MM.1S (cell line): Measurements from ENCODE around the gene ACTN1.

Experiments
- DNase-seq: peaks from one replicate; pipeline ENCODE4 v3.0.0-alpha.2; 2015
- H2AFZ ChIP-seq: fragments of 300-600 bp; sonication (generic); 2 replicates; pipeline ENCODE4 v1.6.0; 2016; ENCODE audit warnings: antibody characterized with exemption, low read length
- H3F3A ChIP-seq: fragments of 300-600 bp; sonication (generic); 2 replicates; pipeline ENCODE4 v1.6.1; 2016; ENCODE audit warnings: mild to moderate bottlenecking, antibody characterized with exemption, low read length, moderate library complexity, mixed read lengths; ENCODE audit not compliant: insufficient read depth
- H3K27ac ChIP-seq: fragments of 300-600 bp; sonication (generic); 2 replicates; pipeline ENCODE4 v1.5.1; 2016; ENCODE audit warnings: mild to moderate bottlenecking, low read length
- H3K27me3 ChIP-seq: fragments of 300-600 bp; sonication (generic); replicated peaks from 2 replicates; pipeline ENCODE4 v1.6.0; 2016; ENCODE audit warnings: low read length; ENCODE audit not compliant: insufficient read depth
- H3K36me3 ChIP-seq: fragments of 300-600 bp; sonication (generic); replicated peaks from 2 replicates; pipeline ENCODE4 v1.6.1; 2016; ENCODE audit warnings: mild to moderate bottlenecking, low read length, mixed read lengths; ENCODE audit not compliant: insufficient read depth
- H3K4me1 ChIP-seq: fragments of 300-600 bp; sonication (generic); 2 replicates; pipeline ENCODE4 v1.6.1; 2016; ENCODE audit warnings: low read length, mixed read lengths
- H3K4me2 ChIP-seq: fragments of 300-600 bp; sonication (generic); 2 replicates; pipeline ENCODE4 v1.6.0; 2016; ENCODE audit warnings: low read depth, low read length
- H3K4me3 ChIP-seq: fragments of 300-600 bp; sonication (generic); 2 replicates; pipeline ENCODE4 v1.5.1; 2016; ENCODE audit warnings: low read length, mixed read lengths
- H3K79me2 ChIP-seq: fragments of 300-600 bp; sonication (generic); 2 replicates; pipeline ENCODE4 v1.6.1; 2016; ENCODE audit warnings: mixed run types, low read length, mixed read lengths
- H3K9ac ChIP-seq: fragments of 300-600 bp; sonication (generic); 2 replicates; pipeline ENCODE4 v1.6.1; 2016; ENCODE audit warnings: low read length, mixed read lengths
- H3K9me2 ChIP-seq: fragments of 300-600 bp; sonication (generic); replicated peaks from 2 replicates; pipeline ENCODE4 v1.6.1; 2016; ENCODE audit warnings: mild to moderate bottlenecking, low read length, mixed read lengths; ENCODE audit not compliant: insufficient read depth
- H3K9me3 ChIP-seq: fragments of 300-600 bp; sonication (generic); replicated peaks from 2 replicates; pipeline ENCODE4 v1.6.1; 2016; ENCODE audit warnings: mild to moderate bottlenecking, low read length, mixed read lengths; ENCODE audit not compliant: insufficient read depth
- H4K20me1 ChIP-seq: fragments of 300-600 bp; sonication (generic); 2 replicates; pipeline ENCODE4 v1.6.1; 2016; ENCODE audit warnings: mild to moderate bottlenecking, low read length, moderate library complexity, mixed read lengths; ENCODE audit not compliant: insufficient read depth
- EZH2 ChIP-seq: fragments of 300-600 bp; sonication (generic); optimal IDR thresholded peaks from 2 replicates; pipeline ENCODE3; 2017; ENCODE audit warnings: low read depth, mild to moderate bottlenecking, antibody characterized with exemption, low read length, mixed read lengths
- EZH2phosphoT487 ChIP-seq: fragments of 300-600 bp; sonication (generic); IDR thresholded peaks from 2 replicates; pipeline ENCODE4 v1.6.1; 2018; ENCODE audit warnings: antibody characterized with exemption, low read length
- TF ChIP-seq, protein P1 (sequence below): fragments of 300-600 bp; sonication (generic); IDR thresholded peaks from 2 replicates; pipeline ENCODE4 v1.5.1; 2016; ENCODE audit warnings: antibody characterized with exemption, low read length, mixed read lengths

Gene ACTN1

DNA sequence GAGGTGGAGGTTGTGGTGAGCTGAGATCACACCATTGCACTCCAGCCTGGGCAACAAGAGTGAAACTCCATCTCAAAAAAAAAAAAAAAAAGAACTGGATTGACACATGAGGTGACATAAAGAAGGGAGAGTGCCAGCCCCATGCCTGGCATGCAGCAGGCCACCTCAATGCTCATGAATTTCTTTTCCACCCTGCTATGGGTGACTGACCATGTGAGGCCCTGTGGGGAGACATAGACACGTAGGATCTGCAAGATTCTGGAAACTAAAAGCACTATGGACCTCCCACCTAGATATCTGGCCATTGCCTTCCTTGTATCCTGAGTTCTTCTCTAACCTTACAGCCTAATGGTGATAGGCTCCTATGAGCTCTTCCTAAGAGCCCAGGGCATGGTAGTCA, 5.6 kb upstream of the ACTN1 start:
- TF ChIP-seq EZH2phosphoT487, result no peak
- no peak for TF ChIP-seq EZH2
- TF ChIP-seq, protein P1, sequence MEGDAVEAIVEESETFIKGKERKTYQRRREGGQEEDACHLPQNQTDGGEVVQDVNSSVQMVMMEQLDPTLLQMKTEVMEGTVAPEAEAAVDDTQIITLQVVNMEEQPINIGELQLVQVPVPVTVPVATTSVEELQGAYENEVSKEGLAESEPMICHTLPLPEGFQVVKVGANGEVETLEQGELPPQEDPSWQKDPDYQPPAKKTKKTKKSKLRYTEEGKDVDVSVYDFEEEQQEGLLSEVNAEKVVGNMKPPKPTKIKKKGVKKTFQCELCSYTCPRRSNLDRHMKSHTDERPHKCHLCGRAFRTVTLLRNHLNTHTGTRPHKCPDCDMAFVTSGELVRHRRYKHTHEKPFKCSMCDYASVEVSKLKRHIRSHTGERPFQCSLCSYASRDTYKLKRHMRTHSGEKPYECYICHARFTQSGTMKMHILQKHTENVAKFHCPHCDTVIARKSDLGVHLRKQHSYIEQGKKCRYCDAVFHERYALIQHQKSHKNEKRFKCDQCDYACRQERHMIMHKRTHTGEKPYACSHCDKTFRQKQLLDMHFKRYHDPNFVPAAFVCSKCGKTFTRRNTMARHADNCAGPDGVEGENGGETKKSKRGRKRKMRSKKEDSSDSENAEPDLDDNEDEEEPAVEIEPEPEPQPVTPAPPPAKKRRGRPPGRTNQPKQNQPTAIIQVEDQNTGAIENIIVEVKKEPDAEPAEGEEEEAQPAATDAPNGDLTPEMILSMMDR, result no peak
- Histone ChIP-seq H3K27ac (no peak overlapping the region), H3K9me3 (no peaks in the 10 kb centered on the region), H3K4me1 (no peaks in the 10 kb centered on the region), H3K27me3 (no peaks in the 10 kb centered on the region), H3K4me3 (no peak overlapping the region), H3K9ac (no peak overlapping the region), H3K79me2 (no peaks in the 10 kb centered on the region), H4K20me1 (no peaks in the 10 kb centered on the region), H3K4me2 (no peak overlapping the region), H3F3A (no peaks in the 10 kb centered on the region), H3K9me2 (no peaks in the 10 kb centered on the region), H3K36me3 (no peaks in the 10 kb centered on the region), H2AFZ (no peak overlapping the region)
- DNase-seq, result no peak

DNA sequence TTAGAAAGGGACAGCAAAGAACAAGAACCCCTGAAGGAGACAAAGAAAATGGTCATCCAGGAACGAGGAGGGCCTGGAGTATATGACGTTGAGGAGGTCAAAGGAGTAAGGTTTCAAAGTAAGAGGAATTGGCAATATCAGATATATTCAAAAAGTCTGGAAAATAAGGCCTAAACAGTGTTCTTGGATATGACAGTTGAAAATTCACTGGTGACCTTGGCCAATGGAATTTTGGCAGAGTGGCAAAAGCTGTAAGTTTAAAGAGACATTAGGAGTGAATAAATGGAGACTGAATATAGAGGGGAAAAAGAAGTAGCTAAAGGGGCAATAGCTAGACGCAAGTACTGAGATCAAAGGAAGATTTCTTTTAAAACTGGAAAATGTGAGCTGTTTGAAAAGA, 4.1 kb upstream of the ACTN1 start:
- no peaks in the 10 kb centered on the region for H3K36me3 ChIP-seq
- no peak overlapping the region for H3K4me3 ChIP-seq
- H3K79me2 ChIP-seq, result no peaks in the 10 kb centered on the region
- no peak overlapping the region for H3K9ac ChIP-seq
- no peaks in the 10 kb centered on the region for H3K9me2 ChIP-seq
- no peaks in the 10 kb centered on the region for H3K4me1 ChIP-seq
- no peaks in the 10 kb centered on the region for H3K9me3 ChIP-seq
- TF ChIP-seq, protein P1, result no peak
- TF ChIP-seq EZH2phosphoT487, result no peak
- TF ChIP-seq EZH2, result no peak
- H3K4me2 ChIP-seq, result no peak overlapping the region
- DNase-seq, result no peak
- no peak overlapping the region for H3K27ac ChIP-seq
- no peaks in the 10 kb centered on the region for H3F3A ChIP-seq
- no peaks in the 10 kb centered on the region for H3K27me3 ChIP-seq
- no peaks in the 10 kb centered on the region for H4K20me1 ChIP-seq
- no peak overlapping the region for H2AFZ ChIP-seq

DNA sequence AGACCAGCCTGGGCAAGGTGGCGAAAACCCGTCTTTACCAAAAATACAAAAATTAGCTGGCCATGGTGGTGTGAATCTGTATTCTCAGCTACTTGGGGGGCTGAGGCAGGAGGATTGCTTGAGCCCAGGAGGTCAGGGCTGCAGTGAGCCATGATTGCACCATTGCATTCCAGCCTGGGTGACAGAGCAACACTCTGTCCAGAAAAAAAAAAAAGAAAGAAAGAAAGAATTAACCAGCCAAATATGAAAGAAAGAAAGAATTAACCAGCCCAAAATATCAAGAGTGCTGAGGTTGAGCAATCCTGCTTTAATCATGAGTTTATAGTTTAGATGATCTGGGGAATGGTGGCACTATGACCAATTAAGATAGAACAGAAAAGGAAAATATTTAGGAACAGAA, 3.5 kb upstream of the ACTN1 start:
- Histone ChIP-seq H2AFZ (no peak overlapping the region), H3K27ac (no peak overlapping the region), H3K9me2 (no peaks in the 10 kb centered on the region), H3K4me3 (no peak overlapping the region), H3K36me3 (no peaks in the 10 kb centered on the region), H3K9me3 (no peaks in the 10 kb centered on the region), H3K4me1 (no peaks in the 10 kb centered on the region), H3K79me2 (no peaks in the 10 kb centered on the region), H3K4me2 (no peak overlapping the region), H3K27me3 (no peaks in the 10 kb centered on the region), H3K9ac (no peak overlapping the region), H3F3A (no peaks in the 10 kb centered on the region), H4K20me1 (no peaks in the 10 kb centered on the region)
- TF ChIP-seq EZH2phosphoT487, result no peak
- no peak for TF ChIP-seq EZH2
- TF ChIP-seq, protein P1, result no peak
- no peak for DNase-seq
